HepG2 (cell line): ENCODE data around the gene TRIM7. TPM values are rescaled to one million over a fixed set of nuclear protein-coding genes. Genes with fewer than 3 reads are reported as not detected.
A peak's percentile ranks its signal among the peaks of the same experiment; 100 is the strongest.

Experiments
- BRF2 ChIP-seq: sonication (generic); formaldehyde crosslinking; IDR thresholded peaks from 2 replicates; pipeline ENCODE4 v1.8.1; 2022; ENCODE audit warnings: mild to moderate bottlenecking, missing genetic modification reagents
- FLYWCH1 ChIP-seq: sonication (generic); formaldehyde crosslinking; IDR thresholded peaks from 2 replicates; pipeline ENCODE4 v1.8.1; 2023; ENCODE audit warnings: mild to moderate bottlenecking, missing genetic modification reagents
- FOXM1 ChIP-seq: sonication (generic); formaldehyde crosslinking; IDR thresholded peaks from 2 replicates; pipeline ENCODE4 v1.5.0; 2020; ENCODE audit warnings: missing genetic modification reagents
- HNF4G ChIP-seq, 2 experiments: sonication (generic) in 1 of 2; formaldehyde crosslinking in 1 of 2; IDR thresholded peaks; 2 replicates each; pipeline versions ENCODE4 v1.4.0 to v1.6.1; 2011 to 2020; ENCODE audit warnings: borderline replicate concordance in 2 of 2, low read depth in 2 of 2, mild to moderate bottlenecking in 2 of 2, low read length in 1 of 2, missing genetic modification reagents in 1 of 2, moderate library complexity in 1 of 2
- KDM3A ChIP-seq: IDR thresholded peaks from 2 replicates; pipeline ENCODE4 v1.6.1; 2018; ENCODE audit warnings: low read depth, missing compliant biosample characterization
- KDM4B ChIP-seq: sonication (generic); formaldehyde crosslinking; IDR thresholded peaks from 2 replicates; pipeline ENCODE4 v1.4.0; 2020; ENCODE audit warnings: missing genetic modification reagents
- MTA1 ChIP-seq: sonication (generic); formaldehyde crosslinking; IDR thresholded peaks from 2 replicates; pipeline ENCODE4 v1.4.0; 2020; ENCODE audit warnings: missing genetic modification reagents, mild to moderate bottlenecking, borderline replicate concordance
- NFRKB ChIP-seq: fragments of 450-650 bp; IDR thresholded peaks from 2 replicates; pipeline ENCODE4 v1.6.1; 2017
- POLR2A ChIP-seq, 2 experiments: IDR thresholded peaks; 2 replicates each; pipeline ENCODE4 v1.6.1; 2011; ENCODE audit warnings: low read depth in 2 of 2, low read length in 2 of 2, mild to moderate bottlenecking in 1 of 2, moderate library complexity in 1 of 2; ENCODE audit not compliant: insufficient read depth in 1 of 2
- SMYD3 ChIP-seq: sonication (generic); formaldehyde crosslinking; IDR thresholded peaks from 2 replicates; pipeline ENCODE4 v1.8.1; 2023; ENCODE audit warnings: mild to moderate bottlenecking, missing genetic modification reagents
- ZFP90 ChIP-seq: sonication (generic); formaldehyde crosslinking; IDR thresholded peaks from 2 replicates; pipeline ENCODE4 v1.8.0; 2022; ENCODE audit warnings: missing genetic modification reagents, mild to moderate bottlenecking, inconsistent platforms, borderline replicate concordance
- ZNF367 ChIP-seq: sonication (generic); formaldehyde crosslinking; IDR thresholded peaks from 2 replicates; pipeline ENCODE4 v1.4.0; 2020; ENCODE audit warnings: missing genetic modification reagents, borderline replicate concordance
- ZNF761 ChIP-seq: sonication (generic); formaldehyde crosslinking; conservative IDR thresholded peaks from 2 replicates; pipeline ENCODE4 v1.4.0; 2020; ENCODE audit warnings: mild to moderate bottlenecking, missing genetic modification reagents
- ZNF788 ChIP-seq: sonication (generic); formaldehyde crosslinking; IDR thresholded peaks from 2 replicates; pipeline ENCODE4 v1.5.0; 2020; ENCODE audit warnings: mild to moderate bottlenecking, missing genetic modification reagents, borderline replicate concordance
- polyA plus RNA-seq, 8 experiments: library from polyadenylated mRNA; depleted of rRNA in 3 of 8; stranded (reverse) in 7 of 8; unstranded in 1 of 8; fragments of >200 nt; fragmentation: Illumina TruSeq in 4 of 8; extraction: Trizol in 4 of 8; gene quantifications; 2 replicates each; pipeline versions ENCODE4 v1.2.1 to v1.2.3, GENCODE V29; 2011 to 2016; ENCODE audit warnings: low read depth in 4 of 8, missing spikeins in 1 of 8, mixed read lengths in 1 of 8; ENCODE audit not compliant: insufficient read depth in 1 of 8
- total RNA-seq, 5 experiments: library from RNA; depleted of rRNA; stranded (reverse); fragments of >200 nt; fragmentation: Illumina TruSeq; extraction: Trizol; gene quantifications; 2 replicates each; pipeline ENCODE4 v1.2.3, GENCODE V29; 2016; ENCODE audit warnings: low read depth in 1 of 5
- TF ChIP-seq, protein P1 (sequence below): sonication (generic); formaldehyde crosslinking; IDR thresholded peaks from 2 replicates; pipeline ENCODE4 v1.5.0; 2020; ENCODE audit warnings: missing genetic modification reagents, mild to moderate bottlenecking, borderline replicate concordance
- TF ChIP-seq, protein P2 (sequence below): IDR thresholded peaks from 2 replicates; pipeline ENCODE4 v1.6.1; 2016; ENCODE audit warnings: low read depth
- TF ChIP-seq, protein P3 (sequence below): sonication (generic); formaldehyde crosslinking; IDR thresholded peaks from 2 replicates; pipeline ENCODE4 v1.4.0; 2020; ENCODE audit warnings: missing genetic modification reagents, borderline replicate concordance
- TF ChIP-seq, protein P4 (sequence below): sonication (generic); formaldehyde crosslinking; IDR thresholded peaks from 2 replicates; pipeline ENCODE4 v1.4.0; 2020; ENCODE audit warnings: missing genetic modification reagents

TRIM7 gene
- total and polyA plus RNA-seq, 2 of the 13 experiments (the other 11 are each of a cell fraction or from before 2014, with no cell fraction given), result 0.13 TPM; not detected in 1

GRCh38 chr5:181191526-181192336 is 13.3 kb downstream of the TRIM7 start (continued):
- TF ChIP-seq, protein P1, sequence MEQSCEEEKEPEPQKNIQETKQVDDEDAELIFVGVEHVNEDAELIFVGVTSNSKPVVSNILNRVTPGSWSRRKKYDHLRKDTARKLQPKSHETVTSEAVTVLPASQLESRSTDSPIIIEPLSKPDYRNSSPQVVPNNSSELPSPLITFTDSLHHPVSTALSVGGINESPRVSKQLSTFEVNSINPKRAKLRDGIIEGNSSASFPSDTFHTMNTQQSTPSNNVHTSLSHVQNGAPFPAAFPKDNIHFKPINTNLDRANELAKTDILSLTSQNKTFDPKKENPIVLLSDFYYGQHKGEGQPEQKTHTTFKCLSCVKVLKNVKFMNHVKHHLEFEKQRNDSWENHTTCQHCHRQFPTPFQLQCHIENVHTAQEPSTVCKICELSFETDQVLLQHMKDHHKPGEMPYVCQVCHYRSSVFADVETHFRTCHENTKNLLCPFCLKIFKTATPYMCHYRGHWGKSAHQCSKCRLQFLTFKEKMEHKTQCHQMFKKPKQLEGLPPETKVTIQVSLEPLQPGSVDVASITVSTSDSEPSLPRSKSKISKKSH (CRISPR knock-in tag), result no peak
- TF ChIP-seq NFRKB, result no peak
- TF ChIP-seq, protein P2, sequence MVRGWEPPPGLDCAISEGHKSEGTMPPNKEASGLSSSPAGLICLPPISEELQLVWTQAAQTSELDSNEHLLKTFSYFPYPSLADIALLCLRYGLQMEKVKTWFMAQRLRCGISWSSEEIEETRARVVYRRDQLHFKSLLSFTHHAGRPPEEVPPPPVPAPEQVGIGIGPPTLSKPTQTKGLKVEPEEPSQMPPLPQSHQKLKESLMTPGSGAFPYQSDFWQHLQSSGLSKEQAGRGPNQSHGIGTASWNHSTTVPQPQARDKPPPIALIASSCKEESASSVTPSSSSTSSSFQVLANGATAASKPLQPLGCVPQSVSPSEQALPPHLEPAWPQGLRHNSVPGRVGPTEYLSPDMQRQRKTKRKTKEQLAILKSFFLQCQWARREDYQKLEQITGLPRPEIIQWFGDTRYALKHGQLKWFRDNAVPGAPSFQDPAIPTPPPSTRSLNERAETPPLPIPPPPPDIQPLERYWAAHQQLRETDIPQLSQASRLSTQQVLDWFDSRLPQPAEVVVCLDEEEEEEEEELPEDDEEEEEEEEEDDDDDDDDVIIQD (CRISPR knock-in tag), result no peak
- 0 out of 2 replicates have a peak, but pooled peaks have one; percentile 49 for TF ChIP-seq ZNF367 (CRISPR knock-in tag)
- TF ChIP-seq KDM4B (CRISPR knock-in tag), result no peak
- peak; percentile 55; the same call in 1 of the 2 replicates for TF ChIP-seq SMYD3 (CRISPR knock-in tag)
- TF ChIP-seq, protein P3, sequence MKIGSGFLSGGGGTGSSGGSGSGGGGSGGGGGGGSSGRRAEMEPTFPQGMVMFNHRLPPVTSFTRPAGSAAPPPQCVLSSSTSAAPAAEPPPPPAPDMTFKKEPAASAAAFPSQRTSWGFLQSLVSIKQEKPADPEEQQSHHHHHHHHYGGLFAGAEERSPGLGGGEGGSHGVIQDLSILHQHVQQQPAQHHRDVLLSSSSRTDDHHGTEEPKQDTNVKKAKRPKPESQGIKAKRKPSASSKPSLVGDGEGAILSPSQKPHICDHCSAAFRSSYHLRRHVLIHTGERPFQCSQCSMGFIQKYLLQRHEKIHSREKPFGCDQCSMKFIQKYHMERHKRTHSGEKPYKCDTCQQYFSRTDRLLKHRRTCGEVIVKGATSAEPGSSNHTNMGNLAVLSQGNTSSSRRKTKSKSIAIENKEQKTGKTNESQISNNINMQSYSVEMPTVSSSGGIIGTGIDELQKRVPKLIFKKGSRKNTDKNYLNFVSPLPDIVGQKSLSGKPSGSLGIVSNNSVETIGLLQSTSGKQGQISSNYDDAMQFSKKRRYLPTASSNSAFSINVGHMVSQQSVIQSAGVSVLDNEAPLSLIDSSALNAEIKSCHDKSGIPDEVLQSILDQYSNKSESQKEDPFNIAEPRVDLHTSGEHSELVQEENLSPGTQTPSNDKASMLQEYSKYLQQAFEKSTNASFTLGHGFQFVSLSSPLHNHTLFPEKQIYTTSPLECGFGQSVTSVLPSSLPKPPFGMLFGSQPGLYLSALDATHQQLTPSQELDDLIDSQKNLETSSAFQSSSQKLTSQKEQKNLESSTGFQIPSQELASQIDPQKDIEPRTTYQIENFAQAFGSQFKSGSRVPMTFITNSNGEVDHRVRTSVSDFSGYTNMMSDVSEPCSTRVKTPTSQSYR (CRISPR knock-in tag), result no peak
- TF ChIP-seq ZFP90 (CRISPR knock-in tag), result peak; percentile 77; the same call in 1 of the 2 replicates
- TF ChIP-seq ZNF761 (CRISPR knock-in tag), result peak; percentile 96
- TF ChIP-seq KDM3A (CRISPR knock-in tag), result no peak
- peak; percentile 65; the same call in 1 of the 2 replicates for TF ChIP-seq ZNF788 (CRISPR knock-in tag)
- peak; percentile 73; the same call in 1 of the 2 replicates for TF ChIP-seq BRF2 (CRISPR knock-in tag)
- peak; percentile 84; the same call in 1 of the 2 replicates for TF ChIP-seq FLYWCH1 (CRISPR knock-in tag)
- TF ChIP-seq MTA1 (CRISPR knock-in tag), result 0 out of 2 replicates have a peak, but pooled peaks have one; percentile 56
- TF ChIP-seq HNF4G (IDR thresholded peaks at IDR 0.05; ENCODE audit: borderline replicate concordance, low read depth, low read length), result no peak
- TF ChIP-seq HNF4G (CRISPR knock-in tag; IDR thresholded peaks at IDR 0.05; ENCODE audit: borderline replicate concordance, low read depth), result no peak; the same call in 1 of the 2 replicates
- TF ChIP-seq, protein P4, sequence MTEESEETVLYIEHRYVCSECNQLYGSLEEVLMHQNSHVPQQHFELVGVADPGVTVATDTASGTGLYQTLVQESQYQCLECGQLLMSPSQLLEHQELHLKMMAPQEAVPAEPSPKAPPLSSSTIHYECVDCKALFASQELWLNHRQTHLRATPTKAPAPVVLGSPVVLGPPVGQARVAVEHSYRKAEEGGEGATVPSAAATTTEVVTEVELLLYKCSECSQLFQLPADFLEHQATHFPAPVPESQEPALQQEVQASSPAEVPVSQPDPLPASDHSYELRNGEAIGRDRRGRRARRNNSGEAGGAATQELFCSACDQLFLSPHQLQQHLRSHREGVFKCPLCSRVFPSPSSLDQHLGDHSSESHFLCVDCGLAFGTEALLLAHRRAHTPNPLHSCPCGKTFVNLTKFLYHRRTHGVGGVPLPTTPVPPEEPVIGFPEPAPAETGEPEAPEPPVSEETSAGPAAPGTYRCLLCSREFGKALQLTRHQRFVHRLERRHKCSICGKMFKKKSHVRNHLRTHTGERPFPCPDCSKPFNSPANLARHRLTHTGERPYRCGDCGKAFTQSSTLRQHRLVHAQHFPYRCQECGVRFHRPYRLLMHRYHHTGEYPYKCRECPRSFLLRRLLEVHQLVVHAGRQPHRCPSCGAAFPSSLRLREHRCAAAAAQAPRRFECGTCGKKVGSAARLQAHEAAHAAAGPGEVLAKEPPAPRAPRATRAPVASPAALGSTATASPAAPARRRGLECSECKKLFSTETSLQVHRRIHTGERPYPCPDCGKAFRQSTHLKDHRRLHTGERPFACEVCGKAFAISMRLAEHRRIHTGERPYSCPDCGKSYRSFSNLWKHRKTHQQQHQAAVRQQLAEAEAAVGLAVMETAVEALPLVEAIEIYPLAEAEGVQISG (CRISPR knock-in tag), result peak; percentile 87
- peak in 1 of 2 experiments; percentile 51; a peak in 1 of 4 replicates for TF ChIP-seq POLR2A (IDR thresholded peaks at IDR 0.05; ENCODE audit: insufficient read depth in 1 of 2, low read depth in 2 of 2, low read length in 2 of 2)
- no peak for TF ChIP-seq FOXM1 (CRISPR knock-in tag)
